ENCODE data around the gene ATP5MG.
A peak's percentile ranks its signal among the peaks of the same experiment; 100 is the strongest.

The ATP5MG gene

DNA sequence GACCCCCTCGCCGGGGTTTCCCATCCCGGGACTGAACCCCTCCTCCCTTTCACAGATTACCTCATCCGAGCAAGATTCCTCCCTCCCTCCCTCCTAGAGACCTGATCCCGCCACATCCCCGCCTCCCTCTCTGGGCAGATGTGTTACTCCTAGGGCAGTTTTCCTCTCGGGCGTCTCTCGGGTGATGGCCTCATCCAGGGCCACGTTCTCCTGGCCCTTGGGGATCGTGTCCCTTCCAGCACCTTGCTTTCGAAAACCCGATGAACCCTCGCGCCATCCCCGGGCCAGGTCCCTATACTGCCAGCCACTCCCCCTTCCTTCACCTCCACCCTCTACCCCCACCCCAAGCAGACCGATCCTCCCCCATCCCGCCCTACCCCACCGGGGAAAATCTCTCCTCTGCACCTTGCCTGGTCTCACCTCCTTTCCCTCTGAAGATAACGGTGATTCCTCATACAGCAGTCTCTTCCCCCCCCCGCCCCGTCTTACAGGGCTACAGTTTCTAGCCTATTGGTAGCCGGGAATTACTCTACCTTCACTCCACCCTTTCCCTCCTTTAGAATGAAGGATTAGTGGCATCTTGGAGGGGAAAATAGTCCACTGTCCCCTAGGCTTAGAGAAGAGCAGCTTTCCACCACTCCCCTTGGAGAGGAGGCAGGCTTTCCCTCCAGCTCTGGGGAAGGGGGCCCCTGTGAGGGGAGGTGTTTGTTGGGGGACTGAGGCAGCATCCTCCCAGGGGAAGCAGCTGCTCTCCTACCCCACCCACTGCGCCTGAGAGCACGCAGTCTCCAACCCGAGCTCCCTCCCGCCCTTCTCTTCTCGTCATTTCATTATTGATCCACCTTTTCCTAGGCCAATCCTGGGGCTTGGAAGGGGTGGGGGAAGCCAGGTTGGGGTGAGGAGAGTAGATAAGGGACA is 36.1 kb downstream of the ATP5MG start (continued):
- TF ChIP-seq FEZF1 (tag by site-specific recombination; IDR thresholded peaks at IDR 0.05) (no peak), WT1 (tag by site-specific recombination; IDR thresholded peaks at IDR 0.05) (peak; percentile 61), SALL2 (tag by site-specific recombination; IDR thresholded peaks at IDR 0.05; ENCODE audit: borderline replicate concordance) (no peak), ZNF629 (tag by site-specific recombination; IDR thresholded peaks at IDR 0.05) (no peak), KLF16 (tag by site-specific recombination; IDR thresholded peaks at IDR 0.05) (no peak), ZNF132 (tag by site-specific recombination; IDR thresholded peaks at IDR 0.05; ENCODE audit: borderline replicate concordance) (no peak), MYNN (tag by site-specific recombination; IDR thresholded peaks at IDR 0.05; ENCODE audit: borderline replicate concordance) (no peak), YY2 (tag by site-specific recombination; IDR thresholded peaks at IDR 0.05) (no peak), ZNF777 (tag by site-specific recombination; IDR thresholded peaks at IDR 0.05; ENCODE audit: borderline replicate concordance) (no peak), ZNF174 (tag by site-specific recombination; IDR thresholded peaks at IDR 0.05) (no peak), ZNF658 (tag by site-specific recombination; IDR thresholded peaks at IDR 0.05) (no peak), ZNF423 (tag by site-specific recombination; IDR thresholded peaks at IDR 0.05) (0 out of 2 replicates have a peak, but pooled peaks have one; percentile 16), ZBTB48 (tag by site-specific recombination; IDR thresholded peaks at IDR 0.05) (peak; percentile 95), ZNF10 (tag by site-specific recombination; IDR thresholded peaks at IDR 0.05) (no peak), ZNF621 (tag by site-specific recombination; IDR thresholded peaks at IDR 0.05) (no peak), SP3 (tag by site-specific recombination; IDR thresholded peaks at IDR 0.05) (peak; percentile 62), ZNF302 (tag by site-specific recombination; IDR thresholded peaks at IDR 0.05; ENCODE audit: low read depth) (no peak), ZNF311 (tag by site-specific recombination; IDR thresholded peaks at IDR 0.05; ENCODE audit: borderline replicate concordance) (no peak), ZNF48 (tag by site-specific recombination; IDR thresholded peaks at IDR 0.05) (no peak), KLF1 (tag by site-specific recombination; IDR thresholded peaks at IDR 0.05) (peak; percentile 9), SCRT2 (tag by site-specific recombination; IDR thresholded peaks at IDR 0.05) (no peak), ZBTB17 (tag by site-specific recombination; IDR thresholded peaks at IDR 0.05) (peak; percentile 39), ZNF2 (tag by site-specific recombination; IDR thresholded peaks at IDR 0.05) (no peak), GFI1B (tag by site-specific recombination; IDR thresholded peaks at IDR 0.05) (no peak), ZNF610 (tag by site-specific recombination; IDR thresholded peaks at IDR 0.05; ENCODE audit: borderline replicate concordance) (no peak), ZNF76 (tag by site-specific recombination; IDR thresholded peaks at IDR 0.05; ENCODE audit: borderline replicate concordance, low read depth) (no peak), ZNF785 (tag by site-specific recombination; IDR thresholded peaks at IDR 0.05) (no peak)
- TF ChIP-seq, protein P1, sequence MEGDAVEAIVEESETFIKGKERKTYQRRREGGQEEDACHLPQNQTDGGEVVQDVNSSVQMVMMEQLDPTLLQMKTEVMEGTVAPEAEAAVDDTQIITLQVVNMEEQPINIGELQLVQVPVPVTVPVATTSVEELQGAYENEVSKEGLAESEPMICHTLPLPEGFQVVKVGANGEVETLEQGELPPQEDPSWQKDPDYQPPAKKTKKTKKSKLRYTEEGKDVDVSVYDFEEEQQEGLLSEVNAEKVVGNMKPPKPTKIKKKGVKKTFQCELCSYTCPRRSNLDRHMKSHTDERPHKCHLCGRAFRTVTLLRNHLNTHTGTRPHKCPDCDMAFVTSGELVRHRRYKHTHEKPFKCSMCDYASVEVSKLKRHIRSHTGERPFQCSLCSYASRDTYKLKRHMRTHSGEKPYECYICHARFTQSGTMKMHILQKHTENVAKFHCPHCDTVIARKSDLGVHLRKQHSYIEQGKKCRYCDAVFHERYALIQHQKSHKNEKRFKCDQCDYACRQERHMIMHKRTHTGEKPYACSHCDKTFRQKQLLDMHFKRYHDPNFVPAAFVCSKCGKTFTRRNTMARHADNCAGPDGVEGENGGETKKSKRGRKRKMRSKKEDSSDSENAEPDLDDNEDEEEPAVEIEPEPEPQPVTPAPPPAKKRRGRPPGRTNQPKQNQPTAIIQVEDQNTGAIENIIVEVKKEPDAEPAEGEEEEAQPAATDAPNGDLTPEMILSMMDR (tag by site-specific recombination; IDR thresholded peaks at IDR 0.05): no peak
- TF ChIP-seq, protein P2, sequence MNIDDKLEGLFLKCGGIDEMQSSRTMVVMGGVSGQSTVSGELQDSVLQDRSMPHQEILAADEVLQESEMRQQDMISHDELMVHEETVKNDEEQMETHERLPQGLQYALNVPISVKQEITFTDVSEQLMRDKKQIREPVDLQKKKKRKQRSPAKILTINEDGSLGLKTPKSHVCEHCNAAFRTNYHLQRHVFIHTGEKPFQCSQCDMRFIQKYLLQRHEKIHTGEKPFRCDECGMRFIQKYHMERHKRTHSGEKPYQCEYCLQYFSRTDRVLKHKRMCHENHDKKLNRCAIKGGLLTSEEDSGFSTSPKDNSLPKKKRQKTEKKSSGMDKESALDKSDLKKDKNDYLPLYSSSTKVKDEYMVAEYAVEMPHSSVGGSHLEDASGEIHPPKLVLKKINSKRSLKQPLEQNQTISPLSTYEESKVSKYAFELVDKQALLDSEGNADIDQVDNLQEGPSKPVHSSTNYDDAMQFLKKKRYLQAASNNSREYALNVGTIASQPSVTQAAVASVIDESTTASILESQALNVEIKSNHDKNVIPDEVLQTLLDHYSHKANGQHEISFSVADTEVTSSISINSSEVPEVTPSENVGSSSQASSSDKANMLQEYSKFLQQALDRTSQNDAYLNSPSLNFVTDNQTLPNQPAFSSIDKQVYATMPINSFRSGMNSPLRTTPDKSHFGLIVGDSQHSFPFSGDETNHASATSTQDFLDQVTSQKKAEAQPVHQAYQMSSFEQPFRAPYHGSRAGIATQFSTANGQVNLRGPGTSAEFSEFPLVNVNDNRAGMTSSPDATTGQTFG (tag by site-specific recombination; IDR thresholded peaks at IDR 0.05; ENCODE audit: borderline replicate concordance): no peak
- TF ChIP-seq, protein P3, sequence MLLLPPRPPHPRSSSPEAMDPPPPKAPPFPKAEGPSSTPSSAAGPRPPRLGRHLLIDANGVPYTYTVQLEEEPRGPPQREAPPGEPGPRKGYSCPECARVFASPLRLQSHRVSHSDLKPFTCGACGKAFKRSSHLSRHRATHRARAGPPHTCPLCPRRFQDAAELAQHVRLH (tag by site-specific recombination; IDR thresholded peaks at IDR 0.05): no peak
- TF ChIP-seq, protein P4, sequence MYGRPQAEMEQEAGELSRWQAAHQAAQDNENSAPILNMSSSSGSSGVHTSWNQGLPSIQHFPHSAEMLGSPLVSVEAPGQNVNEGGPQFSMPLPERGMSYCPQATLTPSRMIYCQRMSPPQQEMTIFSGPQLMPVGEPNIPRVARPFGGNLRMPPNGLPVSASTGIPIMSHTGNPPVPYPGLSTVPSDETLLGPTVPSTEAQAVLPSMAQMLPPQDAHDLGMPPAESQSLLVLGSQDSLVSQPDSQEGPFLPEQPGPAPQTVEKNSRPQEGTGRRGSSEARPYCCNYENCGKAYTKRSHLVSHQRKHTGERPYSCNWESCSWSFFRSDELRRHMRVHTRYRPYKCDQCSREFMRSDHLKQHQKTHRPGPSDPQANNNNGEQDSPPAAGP (tag by site-specific recombination; IDR thresholded peaks at IDR 0.05): no peak
- TF ChIP-seq, protein P5, sequence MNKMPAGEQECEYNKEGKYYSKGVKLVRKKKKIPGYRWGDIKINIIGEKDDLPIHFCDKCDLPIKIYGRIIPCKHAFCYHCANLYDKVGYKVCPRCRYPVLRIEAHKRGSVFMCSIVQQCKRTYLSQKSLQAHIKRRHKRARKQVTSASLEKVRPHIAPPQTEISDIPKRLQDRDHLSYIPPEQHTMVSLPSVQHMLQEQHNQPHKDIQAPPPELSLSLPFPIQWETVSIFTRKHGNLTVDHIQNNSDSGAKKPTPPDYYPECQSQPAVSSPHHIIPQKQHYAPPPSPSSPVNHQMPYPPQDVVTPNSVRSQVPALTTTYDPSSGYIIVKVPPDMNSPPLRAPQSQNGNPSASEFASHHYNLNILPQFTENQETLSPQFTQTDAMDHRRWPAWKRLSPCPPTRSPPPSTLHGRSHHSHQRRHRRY (tag by site-specific recombination; IDR thresholded peaks at IDR 0.05): no peak
- TF ChIP-seq, protein P6, sequence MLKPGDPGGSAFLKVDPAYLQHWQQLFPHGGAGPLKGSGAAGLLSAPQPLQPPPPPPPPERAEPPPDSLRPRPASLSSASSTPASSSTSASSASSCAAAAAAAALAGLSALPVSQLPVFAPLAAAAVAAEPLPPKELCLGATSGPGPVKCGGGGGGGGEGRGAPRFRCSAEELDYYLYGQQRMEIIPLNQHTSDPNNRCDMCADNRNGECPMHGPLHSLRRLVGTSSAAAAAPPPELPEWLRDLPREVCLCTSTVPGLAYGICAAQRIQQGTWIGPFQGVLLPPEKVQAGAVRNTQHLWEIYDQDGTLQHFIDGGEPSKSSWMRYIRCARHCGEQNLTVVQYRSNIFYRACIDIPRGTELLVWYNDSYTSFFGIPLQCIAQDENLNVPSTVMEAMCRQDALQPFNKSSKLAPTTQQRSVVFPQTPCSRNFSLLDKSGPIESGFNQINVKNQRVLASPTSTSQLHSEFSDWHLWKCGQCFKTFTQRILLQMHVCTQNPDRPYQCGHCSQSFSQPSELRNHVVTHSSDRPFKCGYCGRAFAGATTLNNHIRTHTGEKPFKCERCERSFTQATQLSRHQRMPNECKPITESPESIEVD (tag by site-specific recombination; IDR thresholded peaks at IDR 0.05): no peak
